ENCODE results near the gene MAP2K5. TPM values are rescaled to one million over a fixed set of nuclear protein-coding genes. Genes with fewer than 3 reads are reported as not detected.

Gene MAP2K5
- total and polyA plus RNA-seq, 9 of the 15 experiments (the other 6 are each of a cell fraction or from before 2014, with no cell fraction given): 0.41 to 16.5 (median 7.5) TPM

- TF ChIP-seq USF1 (CRISPR knock-in tag; IDR thresholded peaks at IDR 0.05) (no peak), BHLHE40 (IDR thresholded peaks at IDR 0.05; ENCODE audit: low read length) (no peak), ETS1 (conservative IDR thresholded peaks at IDR 0.05; ENCODE audit: control insufficient read depth, low read depth, low read length) (peak; percentile 75), ZNF830 (CRISPR knock-in tag; IDR thresholded peaks at IDR 0.05) (no peak), BCLAF1 (IDR thresholded peaks at IDR 0.05; ENCODE audit: borderline replicate concordance in 1 of 2, control insufficient read depth in 1 of 2, low read depth in 2 of 2, low read length in 1 of 2) (peak in 1 of 2 experiments; percentile 41; a peak in 1 of 4 replicates), SUPT5H (IDR thresholded peaks at IDR 0.05) (peak; percentile 75), NBN (IDR thresholded peaks at IDR 0.05; ENCODE audit: low read depth) (no peak), SMC3 (conservative IDR thresholded peaks at IDR 0.05; ENCODE audit: insufficient read depth, low read depth, low read length) (no peak), KLF1 (tag; IDR thresholded peaks at IDR 0.05) (peak; percentile 52; the same call in 1 of the 2 replicates), ERF (CRISPR knock-in tag; IDR thresholded peaks at IDR 0.05) (peak; percentile 22; the same call in 1 of the 2 replicates), ZNF444 (CRISPR knock-in tag; IDR thresholded peaks at IDR 0.05) (peak; percentile 23; the same call in 1 of the 2 replicates), ADNP (tag; IDR thresholded peaks at IDR 0.05) (no peak), KLF16 (IDR thresholded peaks at IDR 0.05) (no peak), VEZF1 (CRISPR knock-in tag; IDR thresholded peaks at IDR 0.05) (peak; percentile 59), ZNF766 (CRISPR knock-in tag; conservative IDR thresholded peaks at IDR 0.05) (0 out of 2 replicates have a peak, but pooled peaks have one; percentile 43), NONO (IDR thresholded peaks at IDR 0.05; ENCODE audit: low read depth in 2 of 2, low read length in 1 of 2) (peak; percentile 57 to 75; a peak in 2 of 4 replicates), CTCF (IDR thresholded peaks at IDR 0.05 in 2 of 3, conservative IDR thresholded peaks at IDR 0.05 in 1 of 3; ENCODE audit: insufficient read depth in 2 of 3, low read depth in 1 of 3, low read length in 3 of 3) (0 out of 6 replicates have a peak, but pooled peaks of 1 of the 3 experiments have one; percentile 3)
Measured at GRCh38 chr15:67542420-67543347, at the start of gene MAP2K5 (continued).
